Subcutaneous abdominal adipose tissue (tissue), 5 donors: ENCODE data around the gene TMEM107.

Source experiments
- H3K27ac ChIP-seq: one replicate; pipeline ENCODE4 v1.7.0; 2013; ENCODE audit warnings: low read depth, mild to moderate bottlenecking, inconsistent platforms, low read length, moderate library complexity
- H3K27me3 ChIP-seq, 5 donors: one replicate each; pipeline ENCODE4 v1.7.0; 2013; ENCODE audit warnings: low read length in 5 of 5, inconsistent platforms in 1 of 5; ENCODE audit not compliant: control insufficient read depth in 5 of 5, insufficient read depth in 4 of 5
- H3K36me3 ChIP-seq, 5 donors: one replicate each; pipeline ENCODE4 v1.7.0; 2013; ENCODE audit warnings: low read length in 5 of 5; ENCODE audit not compliant: control insufficient read depth in 5 of 5, insufficient read depth in 5 of 5
- H3K4me1 ChIP-seq, 5 donors: one replicate each; pipeline ENCODE4 v1.7.0; 2013; ENCODE audit warnings: low read length in 5 of 5, mild to moderate bottlenecking in 3 of 5, moderate library complexity in 1 of 5; ENCODE audit not compliant: control insufficient read depth in 5 of 5, insufficient read depth in 5 of 5
- H3K4me3 ChIP-seq, 5 donors: one replicate each; pipeline ENCODE4 v1.7.0; 2013; ENCODE audit warnings: low read length in 5 of 5, low read depth in 1 of 5
- H3K9ac ChIP-seq, 5 donors: one replicate each; pipeline ENCODE4 v1.7.0; 2013; ENCODE audit warnings: low read length in 5 of 5, mild to moderate bottlenecking in 4 of 5, moderate library complexity in 3 of 5
- H3K9me3 ChIP-seq, 5 donors: one replicate each; pipeline ENCODE4 v1.7.0; 2013; ENCODE audit warnings: low read length in 5 of 5; ENCODE audit not compliant: control insufficient read depth in 5 of 5
- donor health status: healthy.
- donor health status: healthy.
- donor health status: healthy.
- donor health status: healthy.
- donor health status: healthy.

Gene TMEM107

DNA sequence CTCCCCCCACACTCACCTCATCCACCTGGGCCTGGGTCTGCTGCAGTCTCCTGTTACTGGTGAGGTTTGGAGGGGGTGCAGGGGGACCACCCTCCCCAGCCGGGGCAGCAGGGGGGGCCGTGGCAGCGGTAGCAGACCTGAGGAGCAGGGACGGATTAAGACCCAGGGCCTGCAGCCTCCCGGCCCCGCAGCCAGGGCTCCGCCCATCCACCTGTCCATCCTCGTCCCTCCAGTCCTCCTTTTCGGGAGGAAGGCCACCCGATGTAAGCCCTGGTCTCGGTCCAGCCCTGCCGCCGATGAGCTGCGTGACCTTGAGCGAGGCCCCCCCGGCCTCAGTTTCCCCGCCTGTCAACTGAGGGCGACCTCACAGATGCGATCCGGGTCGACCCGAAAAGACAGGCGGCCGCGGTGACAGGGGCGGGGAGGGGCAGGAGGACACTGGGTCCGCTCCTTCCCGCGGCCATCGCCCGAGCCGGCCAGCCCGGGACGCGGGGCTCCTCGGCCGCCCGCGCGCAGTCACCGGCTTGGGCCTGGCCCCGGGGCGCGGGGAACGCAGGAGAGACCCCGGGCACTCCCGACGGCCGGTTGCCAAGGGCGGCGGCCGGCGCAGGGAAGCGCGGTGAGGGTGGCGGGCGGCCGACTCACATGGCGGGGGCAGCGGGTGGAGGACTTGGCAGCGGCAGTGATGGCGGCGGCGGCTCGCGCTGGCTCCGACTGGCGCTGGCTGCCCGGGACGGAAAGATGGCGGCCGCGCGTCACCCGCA lies 13.8 kb downstream of the TMEM107 start, which contains the start of gene VAMP2:
Gene VAMP2, minus strand, starts transcription at position 716 of the 764 bp plus-strand sequence. Its CDS starts 69 bp downstream, at position 647.
- Histone ChIP-seq H3K27ac (peak within 1 kb of the TSS; percentile 93), H3K4me3 (peak within 1 kb of the TSS; percentile 84 to 97 (median 92)), H3K36me3 (peaks cover 2 to 29% (median 25%) of the 10 kb centered on the region in 5 donors), H3K9me3 (no peaks in the 10 kb centered on the region), H3K27me3 (no peaks in the 10 kb centered on the region), H3K9ac (peak within 1 kb of the TSS; percentile 77 to 99 (median 86)), H3K4me1 (peaks cover 10 to 52% (median 46%) of the 10 kb centered on the region in 5 donors)

DNA sequence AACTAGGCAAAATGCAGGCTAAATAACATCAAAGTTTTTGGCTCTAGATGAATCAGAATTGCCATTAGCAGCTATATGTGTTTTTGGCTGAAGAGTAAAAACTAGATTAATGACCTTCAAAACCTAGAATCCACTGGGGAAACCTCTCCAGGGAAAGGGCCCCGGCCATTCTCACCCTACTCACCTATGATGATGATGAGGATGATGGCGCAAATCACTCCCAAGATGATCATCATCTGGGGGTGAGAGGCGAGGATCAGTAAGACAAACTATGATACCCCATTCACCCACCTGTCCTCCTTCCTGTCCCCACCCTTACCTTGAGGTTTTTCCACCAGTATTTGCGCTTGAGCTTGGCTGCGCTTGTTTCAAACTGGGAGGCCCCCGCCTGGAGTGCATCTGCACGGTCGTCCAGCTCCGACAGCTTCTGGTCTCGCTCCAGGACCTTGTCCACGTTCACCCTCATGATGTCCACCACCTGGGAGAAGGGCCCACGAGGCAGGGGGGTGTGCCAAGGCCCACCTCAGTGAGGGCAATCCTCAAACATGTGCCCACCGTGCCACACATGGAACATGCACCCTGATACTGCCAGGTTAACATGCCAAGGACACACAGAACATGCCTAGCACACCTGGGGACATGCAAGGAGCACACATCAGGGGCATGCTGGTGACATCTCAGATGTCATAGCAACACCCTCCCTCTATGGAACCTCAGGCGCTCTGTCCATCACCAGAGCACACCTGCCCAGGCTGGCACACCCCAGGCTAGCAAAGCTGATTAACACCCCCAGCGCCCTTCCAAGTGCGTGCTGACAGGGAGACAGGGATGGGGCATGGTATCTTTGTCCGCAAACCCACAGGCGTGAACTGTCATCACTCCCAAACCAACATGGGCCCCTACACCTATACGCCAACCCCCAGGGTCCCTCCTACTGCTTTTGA lies 14.6 kb downstream of the TMEM107 start:
- peaks cover 2 to 29% (median 25%) of the 10 kb centered on the region in 5 donors for H3K36me3 ChIP-seq
- H3K9ac ChIP-seq = peak overlapping the region; percentile 77 to 99 (median 86)
- H3K4me1 ChIP-seq = peaks cover 16 to 58% (median 51%) of the 10 kb centered on the region in 5 donors
- peaks cover 0 to under 1% (median 0%) of the 10 kb centered on the region in 5 donors for H3K9me3 ChIP-seq
- peak overlapping the region; percentile 93 for H3K27ac ChIP-seq
- H3K27me3 ChIP-seq = peaks cover 0 to 2% (median 0%) of the 10 kb centered on the region in 5 donors
- peak overlapping the region; percentile 84 to 97 (median 92) for H3K4me3 ChIP-seq

DNA sequence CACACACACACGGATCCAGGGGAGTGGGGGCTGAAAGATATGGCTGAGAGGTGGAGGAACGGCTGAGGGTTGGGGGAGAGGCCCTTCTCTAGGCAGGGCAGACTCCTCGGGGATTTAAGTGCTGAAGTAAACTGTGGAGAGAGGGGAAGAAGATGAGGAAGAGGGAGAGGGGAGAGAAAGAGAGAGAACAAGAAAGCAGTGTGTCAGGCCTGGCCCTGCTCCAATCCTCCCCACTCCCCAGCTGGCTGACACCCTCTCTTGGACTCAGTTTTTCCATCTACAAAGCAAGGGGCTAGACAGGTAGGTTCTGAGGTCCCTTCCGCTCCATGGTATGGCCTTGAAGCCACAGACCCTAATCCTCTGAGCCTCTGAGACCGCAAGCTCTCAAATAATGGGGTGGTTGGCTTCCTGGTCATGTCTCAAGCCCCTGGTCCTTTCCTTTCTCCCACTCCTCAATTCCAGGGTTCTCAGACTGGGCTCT lies 15.4 kb downstream of the TMEM107 start:
- peaks cover 0 to 2% (median 0%) of the 10 kb centered on the region in 5 donors for H3K9me3 ChIP-seq
- peaks cover 22 to 61% (median 51%) of the 10 kb centered on the region in 5 donors for H3K4me1 ChIP-seq
- peaks cover 0 to 5% (median 0%) of the 10 kb centered on the region in 5 donors for H3K27me3 ChIP-seq
- H3K4me3 ChIP-seq = peak overlapping the region in 2 of 5 donors; percentile 3 to 8
- H3K36me3 ChIP-seq = peaks cover 2 to 29% (median 25%) of the 10 kb centered on the region in 5 donors
- peak overlapping the region in 4 of 5 donors; percentile 5 to 99 (median 68) for H3K9ac ChIP-seq
- H3K27ac ChIP-seq = peak overlapping the region; percentile 93

GRCh38 chr17:8160224-8160577 lies 16.0 kb downstream of the TMEM107 start:
- H3K4me1 ChIP-seq = peaks cover 22 to 67% (median 56%) of the 10 kb centered on the region in 5 donors
- H3K27ac ChIP-seq = peak overlapping the region; percentile 93
- peaks cover 0 to 2% (median 0%) of the 10 kb centered on the region in 5 donors for H3K9me3 ChIP-seq
- H3K4me3 ChIP-seq = no peak overlapping the region
- no peak overlapping the region for H3K9ac ChIP-seq
- peaks cover 0 to 5% (median 0%) of the 10 kb centered on the region in 5 donors for H3K27me3 ChIP-seq
- H3K36me3 ChIP-seq = peaks cover 2 to 29% (median 25%) of the 10 kb centered on the region in 5 donors

- H3K4me1 ChIP-seq = peaks cover 21 to 68% (median 59%) of the 10 kb centered on the region in 5 donors
- H3K27me3 ChIP-seq = peaks cover 0 to 5% (median 0%) of the 10 kb centered on the region in 5 donors
- peak overlapping the region in 1 of 5 donors; percentile 13 for H3K9ac ChIP-seq
- peaks cover 2 to 29% (median 25%) of the 10 kb centered on the region in 5 donors for H3K36me3 ChIP-seq
- H3K4me3 ChIP-seq = no peak overlapping the region
- H3K27ac ChIP-seq = peak overlapping the region; percentile 93
- peaks cover 0 to 2% (median 0%) of the 10 kb centered on the region in 5 donors for H3K9me3 ChIP-seq
These were observed 16.5 kb downstream of the TMEM107 start for GRCh38 chr17:8159459-8160223.

DNA sequence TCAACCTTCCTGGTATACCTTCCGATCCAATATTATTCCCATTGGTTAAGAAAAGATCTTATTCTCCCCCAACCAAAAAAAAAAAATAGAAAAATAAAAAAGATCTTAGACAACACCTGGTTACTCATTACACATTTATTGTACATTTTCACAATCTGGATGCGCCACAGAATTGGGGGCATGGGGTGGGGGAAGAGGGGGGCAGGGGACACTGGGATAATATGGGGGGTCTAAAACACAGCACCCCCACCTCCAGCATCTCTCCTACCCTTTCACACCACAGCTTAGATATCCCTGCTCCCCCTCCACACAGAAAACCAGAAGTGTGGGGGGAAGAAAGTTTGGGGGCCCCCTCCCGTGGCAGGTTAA lies 17.2 kb downstream of the TMEM107 start:
- peaks cover 0 to 5% (median 0%) of the 10 kb centered on the region in 5 donors for H3K27me3 ChIP-seq
- H3K4me1 ChIP-seq = peaks cover 17 to 67% (median 57%) of the 10 kb centered on the region in 5 donors
- peaks cover 0 to 2% (median 0%) of the 10 kb centered on the region in 5 donors for H3K9me3 ChIP-seq
- H3K4me3 ChIP-seq = no peak overlapping the region
- peaks cover 2 to 29% (median 25%) of the 10 kb centered on the region in 5 donors for H3K36me3 ChIP-seq
- H3K27ac ChIP-seq = no peak overlapping the region
- no peak overlapping the region for H3K9ac ChIP-seq

DNA sequence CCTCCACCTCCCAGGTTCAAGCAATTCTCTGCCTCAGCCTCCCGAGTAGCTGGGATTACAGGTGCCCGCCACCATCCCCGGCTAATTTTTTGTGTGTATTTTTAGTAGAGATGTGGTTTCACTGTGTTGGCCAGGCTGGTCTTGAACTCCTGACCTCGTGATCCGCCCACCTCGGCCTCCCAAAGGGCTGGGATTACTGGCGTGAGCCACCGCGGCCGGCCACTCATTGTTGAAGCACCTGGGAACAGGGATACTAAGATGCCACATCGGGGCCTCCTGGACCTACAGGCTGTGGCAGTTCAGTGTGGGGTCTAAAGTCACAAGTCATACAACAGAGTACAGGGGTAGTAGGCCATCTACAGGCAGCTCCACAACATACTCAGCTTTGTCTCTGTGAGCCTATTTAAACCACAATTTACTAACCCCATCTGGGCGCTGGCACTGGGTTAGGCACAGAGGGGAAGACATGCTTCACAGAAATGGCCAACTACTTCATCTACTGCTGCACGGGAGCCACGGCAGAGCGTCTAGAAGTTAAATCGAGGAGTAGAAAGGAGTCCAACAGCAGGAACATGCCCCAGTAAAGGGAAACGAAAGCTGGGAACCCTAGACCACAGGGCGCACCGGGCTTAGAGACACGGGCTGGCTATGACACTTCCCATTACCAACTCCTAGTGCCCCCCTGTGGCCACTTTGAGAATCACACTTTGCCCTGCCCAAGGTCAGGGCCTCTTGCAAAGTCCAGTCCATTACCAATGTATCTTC lies 17.7 kb downstream of the TMEM107 start:
- Histone ChIP-seq H3K4me3 (peak overlapping the region in 3 of 5 donors; percentile 22 to 44 (median 44)), H3K9ac (peak overlapping the region in 2 of 5 donors; percentile 3 to 68), H3K9me3 (peaks cover 0 to 2% (median 0%) of the 10 kb centered on the region in 5 donors), H3K4me1 (peaks cover 18 to 67% (median 57%) of the 10 kb centered on the region in 5 donors), H3K27ac (peak overlapping the region; percentile 90), H3K27me3 (peaks cover 0 to 5% (median 0%) of the 10 kb centered on the region in 5 donors), H3K36me3 (peaks cover 2 to 29% (median 25%) of the 10 kb centered on the region in 5 donors)

DNA sequence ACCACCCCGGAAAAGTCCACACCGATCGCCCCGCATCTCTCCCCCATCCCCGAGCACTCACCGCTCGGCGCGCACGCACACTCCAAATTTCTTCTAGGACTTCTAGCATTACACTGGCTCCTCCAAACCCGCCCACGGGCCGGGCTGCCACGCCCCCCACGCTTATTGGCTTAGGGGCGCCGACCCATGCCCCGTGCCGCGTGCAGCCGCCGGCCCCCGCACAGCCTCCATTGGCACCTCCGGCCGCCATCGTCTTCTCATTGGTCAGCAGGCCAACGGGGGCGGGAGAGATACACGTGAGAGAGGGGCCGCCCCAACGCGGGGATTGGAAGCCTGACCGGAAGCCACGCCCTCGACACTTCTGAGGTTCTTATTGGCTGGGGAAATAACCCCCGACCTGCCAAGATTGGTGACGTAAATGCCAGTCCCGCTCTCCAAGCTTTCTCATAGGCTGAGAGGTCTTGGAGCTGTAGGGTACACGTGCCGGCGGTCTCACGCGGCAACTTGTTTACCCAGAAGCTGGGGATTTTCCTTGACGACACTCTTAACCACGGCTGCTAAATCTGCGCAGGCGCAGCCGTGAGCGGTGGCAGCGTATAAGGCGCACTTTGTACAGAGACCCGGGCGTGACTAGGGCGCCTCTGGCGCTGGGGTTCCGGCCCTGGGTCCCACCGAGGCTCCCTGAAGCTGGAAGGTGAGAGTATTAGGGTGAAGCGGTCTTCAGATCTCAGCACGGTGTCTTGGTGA lies 19.8 kb downstream of the TMEM107 start:
- peaks cover 2 to 28% (median 23%) of the 10 kb centered on the region in 5 donors for H3K36me3 ChIP-seq
- peaks cover 0 to 5% (median 0%) of the 10 kb centered on the region in 5 donors for H3K27me3 ChIP-seq
- H3K4me3 ChIP-seq = peak overlapping the region; percentile 97 to 100 (median 100)
- H3K9me3 ChIP-seq = peaks cover 0 to 2% (median 0%) of the 10 kb centered on the region in 5 donors
- peak overlapping the region; percentile 99 for H3K27ac ChIP-seq
- peak overlapping the region; percentile 88 to 99 (median 95) for H3K9ac ChIP-seq
- H3K4me1 ChIP-seq = peaks cover 23 to 72% (median 58%) of the 10 kb centered on the region in 5 donors
